GM19372 (cell line): ENCODE data around the gene ATP8A2.
"Not testable (repeated sequence)": the region's sequence is repeated elsewhere in the genome, so short reads cannot be mapped to it uniquely, and the experiment has no call there.

Experiments used
- ATAC-seq: cut with Tn5 transposase; IDR thresholded peaks from one replicate; pipeline ENCODE4 v1.9.1; 2021; ENCODE audit warnings: mild to moderate bottlenecking, low read depth, moderate library complexity; ENCODE audit not compliant: unreplicated experiment

ATP8A2 gene

GRCh38 chr13:25529425-25529824, 157.7 kb downstream of the ATP8A2 start:
- no peak for ATAC-seq

- ATAC-seq: no peak
Measured at GRCh38 chr13:25538276-25538675, 166.5 kb downstream of the ATP8A2 start.

- no peak for ATAC-seq
Measured at GRCh38 chr13:25541434-25542123, 169.8 kb downstream of the ATP8A2 start.

GRCh38 chr13:25548991-25549390, 177.2 kb downstream of the ATP8A2 start:
- ATAC-seq: not testable (repeated sequence)

- no peak for ATAC-seq
Measured at GRCh38 chr13:25561812-25562211, 190.0 kb downstream of the ATP8A2 start.

- ATAC-seq: no peak
Measured at GRCh38 chr13:25570185-25570584, 198.4 kb downstream of the ATP8A2 start.

- no peak for ATAC-seq
Measured at GRCh38 chr13:25571237-25571636, 199.5 kb downstream of the ATP8A2 start.

GRCh38 chr13:25572171-25572570, 200.4 kb downstream of the ATP8A2 start:
- ATAC-seq: not testable (repeated sequence)

- peak; percentile 68 for ATAC-seq
Measured at GRCh38 chr13:25574437-25575411, 202.9 kb downstream of the ATP8A2 start.

- ATAC-seq: no peak
Measured at GRCh38 chr13:25575562-25575961, 203.8 kb downstream of the ATP8A2 start.

GRCh38 chr13:25578526-25578925, 206.8 kb downstream of the ATP8A2 start:
- no peak for ATAC-seq

- no peak for ATAC-seq
Measured at GRCh38 chr13:25579221-25579620, 207.4 kb downstream of the ATP8A2 start.

- no peak for ATAC-seq
Measured at GRCh38 chr13:25581351-25581750, 209.6 kb downstream of the ATP8A2 start.

GRCh38 chr13:25584087-25584486, 212.3 kb downstream of the ATP8A2 start:
- ATAC-seq: no peak

- ATAC-seq: no peak
Measured at GRCh38 chr13:25585000-25585399, 213.2 kb downstream of the ATP8A2 start.

GRCh38 chr13:25587326-25587980, 215.7 kb downstream of the ATP8A2 start:
- no peak for ATAC-seq

GRCh38 chr13:25588336-25589060, 216.7 kb downstream of the ATP8A2 start:
- no peak for ATAC-seq

- ATAC-seq: no peak
Measured at GRCh38 chr13:25598421-25598820, 226.6 kb downstream of the ATP8A2 start.

- no peak for ATAC-seq
Measured at GRCh38 chr13:25602176-25602575, 230.4 kb downstream of the ATP8A2 start.

GRCh38 chr13:25604106-25604505, 232.3 kb downstream of the ATP8A2 start:
- ATAC-seq: no peak
